Panc1 (cell line): ENCODE data around the gene CDH23. TPM values are rescaled to one million over a fixed set of nuclear protein-coding genes. Genes with fewer than 3 reads are reported as not detected.

ENCODE experiments used
- ATAC-seq: fragments of 200-7000 bp; cut with Tn5 transposase; 2 replicates; pipeline ENCODE4 v1.9.1; 2020; ENCODE audit warnings: mild to moderate bottlenecking, moderate library complexity
- BruUV-seq: library from RNA; stranded (reverse); fragments of 400-500 nt; replicated peaks from 2 replicates; lab custom pipeline; 2021; lab: Mats Ljungman, UMichigan
- CTCF ChIA-PET: fragments of 300-600 bp; sonication (Branson Sonifier 250); formaldehyde crosslinking; loops from one replicate; lab custom pipeline; 2022; ENCODE audit warnings: antibody characterized with exemption; lab: Charles Lee
- POLR2A ChIA-PET: fragments of 300-600 bp; sonication (Branson Sonifier 250); formaldehyde crosslinking; loops from one replicate; lab custom pipeline; 2022; ENCODE audit warnings: antibody characterized with exemption; lab: Charles Lee
- DNase-seq: peaks from one replicate; pipeline ENCODE4 v3.0.0-alpha.2; 2010; ENCODE audit warnings: low read depth, low spot score
- H3K27ac ChIP-seq: 2 replicates; pipeline ENCODE4 v1.5.1; 2011; ENCODE audit warnings: mild to moderate bottlenecking, low read length, inconsistent platforms
- H3K27me3 ChIP-seq: fragments of 200-500 bp; sonication (Bioruptor generic); 2 replicates; pipeline ENCODE4 v1.6.0; 2014; ENCODE audit warnings: low read length, inconsistent platforms; ENCODE audit not compliant: control insufficient read depth, insufficient read depth
- H3K36me3 ChIP-seq: fragments of 200-500 bp; sonication (Bioruptor generic); 2 replicates; pipeline ENCODE4 v1.5.1; 2014; ENCODE audit warnings: inconsistent platforms, mild to moderate bottlenecking, low read length, moderate library complexity; ENCODE audit not compliant: control insufficient read depth, insufficient read depth
- H3K4me1 ChIP-seq: 2 replicates; pipeline ENCODE4 v1.5.1; 2011; ENCODE audit warnings: inconsistent platforms, mild to moderate bottlenecking, low read length, moderate library complexity; ENCODE audit not compliant: control insufficient read depth, insufficient read depth
- H3K4me3 ChIP-seq, 2 experiments: 2 replicates each; pipeline ENCODE4 v1.5.1; 2011 to 2012; ENCODE audit warnings: low read depth in 2 of 2, low read length in 2 of 2, mild to moderate bottlenecking in 2 of 2, inconsistent platforms in 1 of 2, moderate library complexity in 1 of 2
- H3K9me3 ChIP-seq: fragments of 200-500 bp; sonication (Bioruptor generic); 2 replicates; pipeline ENCODE4 v1.5.1; 2014; ENCODE audit warnings: low read depth, mild to moderate bottlenecking, inconsistent platforms, low read length, moderate library complexity; ENCODE audit not compliant: control insufficient read depth, insufficient read depth
- POLR2AphosphoS5 ChIP-seq: IDR thresholded peaks from 2 replicates; pipeline ENCODE4 v1.6.1; 2012; ENCODE audit warnings: mild to moderate bottlenecking, low read depth, low read length, moderate library complexity
- REST ChIP-seq, 2 experiments: IDR thresholded peaks; 2 replicates each; pipeline ENCODE4 v1.6.1; 2011 to 2012; ENCODE audit warnings: low read depth in 2 of 2, control low read depth in 1 of 2, low read length in 1 of 2, mild to moderate bottlenecking in 1 of 2, moderate library complexity in 1 of 2; ENCODE audit not compliant: insufficient read depth in 1 of 2
- SIN3A ChIP-seq: IDR thresholded peaks from 2 replicates; pipeline ENCODE4 v1.6.1; 2012; ENCODE audit warnings: low read depth, mild to moderate bottlenecking, low read length, moderate library complexity, borderline replicate concordance; ENCODE audit not compliant: insufficient read depth
- in situ Hi-C: cut with HindIII; loops from 2 replicates; pipeline ENCODE4 v1.10.0; 2016; ENCODE audit warnings: low sequenced_read_pairs, low pct_unique_long_range_greater_than_20kb
- intact Hi-C: fragments of 100-400 bp; cut with micrococcal nuclease; formaldehyde crosslinking; loops from one replicate; pipeline ENCODE4 v1.10.0; 2022; ENCODE audit not compliant: unreplicated experiment
- total RNA-seq: library from RNA; stranded (reverse); gene quantifications from one replicate; pipeline ENCODE4 v1.2.1, GENCODE V29; 2021; ENCODE audit not compliant: unreplicated experiment

The CDH23 gene
- total RNA-seq, 1 experiment from 2014 or later: 2.7 TPM

DNA sequence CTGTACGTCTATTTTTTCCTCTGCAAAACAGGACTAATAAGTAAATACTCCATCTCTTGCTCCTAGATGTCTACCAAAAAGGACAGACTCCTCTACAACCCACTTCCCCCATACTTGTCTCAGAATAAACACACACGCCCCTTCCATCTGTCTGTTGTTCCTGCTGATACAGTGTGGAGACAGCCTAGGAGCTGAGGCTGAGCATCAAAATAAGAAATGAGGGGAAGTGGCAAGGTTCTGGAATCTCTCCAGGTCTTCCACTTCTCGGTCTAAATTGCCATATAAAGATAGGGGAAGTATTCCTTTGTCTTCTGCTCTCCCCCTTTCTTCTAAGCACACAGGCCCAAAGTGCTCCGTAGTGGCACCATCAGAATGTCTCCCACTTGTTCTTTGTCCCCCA is 407.4 kb downstream of the CDH23 start:
- CTCF ChIA-PET: no interaction called here
- BruUV-seq: no TSS peak
- H3K27ac ChIP-seq: no peak overlapping the region
- no peaks in the 10 kb centered on the region for H3K27me3 ChIP-seq
- intact Hi-C loops (no loop called here), in situ Hi-C loops (no loop called here)
- no peaks in the 10 kb centered on the region; the same call in 1 of the 2 replicates for H3K4me1 ChIP-seq
- no peaks in the 10 kb centered on the region for H3K36me3 ChIP-seq
- DNase-seq (no peak), ATAC-seq (no peak)
- TF ChIP-seq POLR2AphosphoS5: 0 out of 2 replicates have a peak, but pooled peaks have one; percentile 41
- TF ChIP-seq REST (IDR thresholded peaks at IDR 0.05; ENCODE audit: insufficient read depth in 1 of 2, low read depth in 2 of 2, low read length in 1 of 2): no peak
- no peaks in the 10 kb centered on the region for H3K9me3 ChIP-seq
- POLR2A ChIA-PET: no interaction called here
- H3K4me3 ChIP-seq: no peak overlapping the region

- intact Hi-C loops (no loop called here), in situ Hi-C loops (no loop called here)
- ATAC-seq (peak; percentile 14; the same call in 1 of the 2 replicates), DNase-seq (no peak)
- Histone ChIP-seq H3K4me3 (no peak overlapping the region), H3K9me3 (no peaks in the 10 kb centered on the region), H3K36me3 (no peaks in the 10 kb centered on the region), H3K27ac (no peak overlapping the region), H3K27me3 (no peaks in the 10 kb centered on the region), H3K4me1 (no peaks in the 10 kb centered on the region; the same call in 1 of the 2 replicates)
- no TSS peak for BruUV-seq
- CTCF ChIA-PET: interaction anchor here (0.7 kb wide), 2 partner anchors 99 to 104 kb away, joined by 3 read pairs; no protein-coding TSS in a partner anchor
- TF ChIP-seq SIN3A (no peak), REST (IDR thresholded peaks at IDR 0.05; ENCODE audit: insufficient read depth in 1 of 2, low read depth in 2 of 2, low read length in 1 of 2) (0 out of 4 replicates have a peak, but pooled peaks of 1 of the 2 experiments have one; percentile 32), POLR2AphosphoS5 (peak; percentile 33; the same call in 1 of the 2 replicates)
- POLR2A ChIA-PET: no interaction called here
Measured at GRCh38 chr10:71805776-71806703, 409.3 kb downstream of the CDH23 start.
